ENCODE data around the gene PSMB1.
A peak's percentile ranks its signal among the peaks of the same experiment; 100 is the strongest.

Gene PSMB1

GRCh38 chr6:170552765-170553533 is at the start of gene PSMB1:
Gene PSMB1 (minus strand): TSS chr6:170553307. CDS start chr6:170553242, 65 bp downstream.
- peak; percentile 32 to 71 for DNase-seq (ENCODE audit: extremely low read depth in 1 of 2, low read depth in 1 of 2)

- DNase-seq (ENCODE audit: extremely low read depth in 1 of 2, low read depth in 1 of 2), result no peak
Measured at GRCh38 chr6:170597278-170597677, 44.2 kb upstream of the PSMB1 start.

GRCh38 chr6:170596426-170596825 is 43.3 kb upstream of the PSMB1 start:
- no peak for DNase-seq (ENCODE audit: extremely low read depth in 1 of 2, low read depth in 1 of 2)

- DNase-seq (ENCODE audit: extremely low read depth in 1 of 2, low read depth in 1 of 2), result no peak
Measured at GRCh38 chr6:170590725-170591124, 37.6 kb upstream of the PSMB1 start.

GRCh38 chr6:170584954-170585498 is 31.9 kb upstream of the PSMB1 start:
- DNase-seq (ENCODE audit: extremely low read depth in 1 of 2, low read depth in 1 of 2), result no peak

GRCh38 chr6:170584181-170584953 is 31.3 kb upstream of the PSMB1 start, which contains the start of gene PDCD2:
Gene PDCD2 (minus strand): TSS chr6:170584637. CDS start chr6:170584581, 56 bp downstream.
- DNase-seq (ENCODE audit: extremely low read depth in 1 of 2, low read depth in 1 of 2), result peak; percentile 77 to 81

- no peak for DNase-seq (ENCODE audit: extremely low read depth in 1 of 2, low read depth in 1 of 2)
Measured at GRCh38 chr6:170583756-170584180, 30.7 kb upstream of the PSMB1 start.

- DNase-seq (ENCODE audit: extremely low read depth in 1 of 2, low read depth in 1 of 2), result no peak
Measured at GRCh38 chr6:170578909-170579308, 25.8 kb upstream of the PSMB1 start.

- DNase-seq (ENCODE audit: extremely low read depth in 1 of 2, low read depth in 1 of 2), result no peak
Measured at GRCh38 chr6:170575250-170575649, 22.1 kb upstream of the PSMB1 start.

GRCh38 chr6:170572704-170573466 is 19.8 kb upstream of the PSMB1 start:
- DNase-seq (ENCODE audit: extremely low read depth in 1 of 2, low read depth in 1 of 2), result no peak

GRCh38 chr6:170564936-170565530 is 11.9 kb upstream of the PSMB1 start:
- DNase-seq (ENCODE audit: extremely low read depth in 1 of 2, low read depth in 1 of 2), result no peak

- no peak for DNase-seq (ENCODE audit: extremely low read depth in 1 of 2, low read depth in 1 of 2)
Measured at GRCh38 chr6:170561555-170561954, 8.4 kb upstream of the PSMB1 start.

GRCh38 chr6:170555305-170555704 is 2.2 kb upstream of the PSMB1 start:
- no peak for DNase-seq (ENCODE audit: extremely low read depth in 1 of 2, low read depth in 1 of 2)

GRCh38 chr6:170554796-170555137 is 1.7 kb upstream of the PSMB1 start:
- no peak for DNase-seq (ENCODE audit: extremely low read depth in 1 of 2, low read depth in 1 of 2)

GRCh38 chr6:170554013-170554795 is 1.1 kb upstream of the PSMB1 start, which contains the start of gene TBP:
Gene TBP (plus strand): TSS chr6:170554369. CDS start chr6:170557030, 2,661 bp downstream.
- peak; percentile 93 to 95 for DNase-seq (ENCODE audit: extremely low read depth in 1 of 2, low read depth in 1 of 2)

- no peak for DNase-seq (ENCODE audit: extremely low read depth in 1 of 2, low read depth in 1 of 2)
Measured at GRCh38 chr6:170553534-170554012, 466 bp upstream of the PSMB1 start.

GRCh38 chr6:170545405-170545804 is 7.7 kb downstream of the PSMB1 start:
- DNase-seq (ENCODE audit: extremely low read depth in 1 of 2, low read depth in 1 of 2), result no peak

- no peak for DNase-seq (ENCODE audit: extremely low read depth in 1 of 2, low read depth in 1 of 2)
Measured at GRCh38 chr6:170542031-170542719, 10.9 kb downstream of the PSMB1 start.

GRCh38 chr6:170537329-170537728 is 15.8 kb downstream of the PSMB1 start:
- no peak for DNase-seq (ENCODE audit: extremely low read depth in 1 of 2, low read depth in 1 of 2)
